Measurements from ENCODE around the gene TTI1. TPM values are rescaled to one million over a fixed set of nuclear protein-coding genes. Genes with fewer than 3 reads are reported as not detected.

Gene TTI1
- polyA plus RNA-seq, 1 experiment: 15.1 TPM

DNA sequence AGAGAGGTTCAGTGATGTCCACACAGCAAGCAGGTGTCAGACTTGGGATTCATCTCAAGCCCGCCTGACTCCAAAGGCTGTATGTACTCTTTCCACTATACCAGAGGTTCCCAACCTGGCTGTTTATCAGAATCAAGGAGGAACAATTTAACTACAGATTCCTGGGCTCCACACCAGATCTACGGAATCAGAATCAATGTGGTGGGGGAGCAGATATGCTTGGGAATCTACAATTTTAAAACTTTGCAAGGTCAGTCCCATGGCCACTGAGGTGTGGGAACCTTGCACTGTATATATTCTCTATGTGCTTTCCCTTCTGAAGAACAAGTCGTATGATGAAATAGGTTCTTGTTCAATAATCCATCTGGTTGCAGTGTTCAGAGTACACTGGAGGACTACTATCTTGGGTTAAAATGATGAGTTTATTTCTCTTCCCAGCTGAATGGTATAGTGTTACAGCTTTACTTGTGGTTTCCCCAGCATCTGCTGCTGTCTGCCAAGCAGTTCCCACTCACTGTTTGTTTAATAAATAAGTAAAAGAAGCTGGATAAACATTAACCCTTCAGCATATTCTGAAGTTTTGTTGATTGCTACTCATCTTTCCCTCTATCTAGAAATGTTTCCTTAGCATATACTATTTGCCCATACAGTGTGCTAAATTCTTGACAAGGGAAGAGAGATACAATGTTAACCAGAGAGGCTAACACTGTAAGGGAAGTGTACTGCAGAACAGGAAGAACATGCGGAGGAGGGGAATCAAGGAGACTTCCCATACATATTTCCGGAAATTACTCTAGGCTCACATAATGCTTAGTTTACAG lies 9.9 kb downstream of the TTI1 start:
- DNase-seq (ENCODE audit: low read depth, low spot score): peak; percentile 95
- ChIA-PET CTCF (interaction anchor here (0.8 to 1.6 kb wide), 3 partner anchors 10 to 31 kb away, joined by 3 to 5 read pairs (median 4); partner anchors contain the start of genes RPRD1B and TTI1), POLR2A (interaction anchor here (0.6 to 1.6 kb wide), 3 partner anchors 22 to 30 kb away, joined by 3 to 8 read pairs (median 4); no protein-coding TSS in a partner anchor)
- Histone ChIP-seq H3K27ac (ENCODE audit: low read depth, low read length) (peak overlapping the region; percentile 97), H3K9me3 (ENCODE audit: control insufficient read depth, insufficient read depth, low read length) (peaks cover 3% of the 10 kb centered on the region; the same call in 1 of the 2 replicates), H3K27me3 (ENCODE audit: control insufficient read depth, insufficient read depth, low read length) (no peaks in the 10 kb centered on the region), H3K4me3 (ENCODE audit: low read depth, low read length) (0 out of 2 replicates have a peak overlapping the region, but pooled peaks have one; percentile 11)
- TF ChIP-seq, protein P1, sequence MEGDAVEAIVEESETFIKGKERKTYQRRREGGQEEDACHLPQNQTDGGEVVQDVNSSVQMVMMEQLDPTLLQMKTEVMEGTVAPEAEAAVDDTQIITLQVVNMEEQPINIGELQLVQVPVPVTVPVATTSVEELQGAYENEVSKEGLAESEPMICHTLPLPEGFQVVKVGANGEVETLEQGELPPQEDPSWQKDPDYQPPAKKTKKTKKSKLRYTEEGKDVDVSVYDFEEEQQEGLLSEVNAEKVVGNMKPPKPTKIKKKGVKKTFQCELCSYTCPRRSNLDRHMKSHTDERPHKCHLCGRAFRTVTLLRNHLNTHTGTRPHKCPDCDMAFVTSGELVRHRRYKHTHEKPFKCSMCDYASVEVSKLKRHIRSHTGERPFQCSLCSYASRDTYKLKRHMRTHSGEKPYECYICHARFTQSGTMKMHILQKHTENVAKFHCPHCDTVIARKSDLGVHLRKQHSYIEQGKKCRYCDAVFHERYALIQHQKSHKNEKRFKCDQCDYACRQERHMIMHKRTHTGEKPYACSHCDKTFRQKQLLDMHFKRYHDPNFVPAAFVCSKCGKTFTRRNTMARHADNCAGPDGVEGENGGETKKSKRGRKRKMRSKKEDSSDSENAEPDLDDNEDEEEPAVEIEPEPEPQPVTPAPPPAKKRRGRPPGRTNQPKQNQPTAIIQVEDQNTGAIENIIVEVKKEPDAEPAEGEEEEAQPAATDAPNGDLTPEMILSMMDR (IDR thresholded peaks at IDR 0.05; ENCODE audit: low read depth, low read length): no peak

DNA sequence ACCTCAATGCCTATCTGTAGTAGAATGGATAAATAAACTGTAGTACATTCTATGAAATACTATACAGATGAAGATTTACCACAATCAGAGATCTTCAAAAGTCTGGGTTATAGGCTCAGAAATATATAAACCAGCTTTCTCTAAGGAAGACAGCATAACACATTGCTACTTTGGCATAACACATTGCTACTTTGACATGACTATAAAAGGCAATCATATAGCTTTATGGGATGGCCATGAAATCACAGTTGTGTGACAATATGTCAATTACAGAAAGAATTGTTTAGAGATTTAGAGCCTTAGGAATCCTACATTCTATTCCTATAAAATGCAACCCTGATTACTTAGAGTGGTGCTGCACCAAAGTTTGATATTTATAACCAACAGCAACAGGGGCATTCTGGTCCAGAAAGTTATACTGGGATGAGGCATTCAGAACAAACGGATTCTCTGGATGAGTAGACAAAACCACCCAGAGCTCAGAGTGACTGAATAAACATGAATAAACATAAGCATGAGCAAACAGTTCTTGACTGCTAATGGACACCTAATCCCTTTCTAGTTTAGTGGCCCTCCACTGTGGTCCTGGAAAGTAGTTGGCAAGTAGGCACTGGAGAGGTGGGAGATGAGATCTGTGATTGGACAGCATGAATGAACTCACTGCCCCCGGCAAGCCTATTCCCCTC lies 12.0 kb downstream of the TTI1 start:
- ChIA-PET POLR2A (interaction anchor here (0.7 kb wide), 1 partner anchor 12 kb away, joined by 3 read pairs; the partner anchor contains the start of genes RPRD1B and TTI1), CTCF (interaction anchor here (1.5 to 2.2 kb wide), 3 partner anchors 29 to 457 kb away, joined by 6 to 10 read pairs (median 6); no protein-coding TSS in a partner anchor)
- H3K4me3 ChIP-seq (ENCODE audit: low read depth, low read length): no peak overlapping the region
- H3K9me3 ChIP-seq (ENCODE audit: control insufficient read depth, insufficient read depth, low read length): peaks cover 8% of the 10 kb centered on the region
- H3K27me3 ChIP-seq (ENCODE audit: control insufficient read depth, insufficient read depth, low read length): no peaks in the 10 kb centered on the region
- TF ChIP-seq, protein P1 (IDR thresholded peaks at IDR 0.05; ENCODE audit: low read depth, low read length): no peak
- no peak for DNase-seq (ENCODE audit: low read depth, low spot score)
- no peak overlapping the region for H3K27ac ChIP-seq (ENCODE audit: low read depth, low read length)

DNA sequence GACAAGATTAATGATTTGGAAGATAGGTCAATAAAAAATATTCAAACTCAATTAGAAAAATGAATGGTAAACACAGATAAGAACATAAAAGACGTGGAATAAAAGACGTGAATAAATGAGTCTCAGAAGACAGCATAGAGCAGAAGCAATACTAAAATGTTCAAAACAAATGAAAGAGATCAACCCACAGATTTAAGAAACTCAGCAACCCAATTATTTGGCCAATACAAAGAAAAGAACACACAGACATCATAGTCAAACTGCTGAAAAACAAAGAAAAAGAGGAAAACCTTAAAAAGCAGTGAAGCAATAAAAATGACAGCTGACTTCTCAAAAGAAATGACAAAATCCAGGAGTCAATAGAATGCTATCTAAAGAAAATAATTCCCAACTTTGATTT lies 14.9 kb downstream of the TTI1 start:
- ChIA-PET POLR2A (interaction anchor here (0.7 kb wide), 1 partner anchor 56 kb away, joined by 3 read pairs; no protein-coding TSS in a partner anchor), CTCF (interaction anchor here (0.7 kb wide), 1 partner anchor 455 kb away, joined by 3 read pairs; no protein-coding TSS in a partner anchor)
- Histone ChIP-seq H3K27ac (ENCODE audit: low read depth, low read length) (no peak overlapping the region), H3K9me3 (ENCODE audit: control insufficient read depth, insufficient read depth, low read length) (peaks cover 8% of the 10 kb centered on the region), H3K27me3 (ENCODE audit: control insufficient read depth, insufficient read depth, low read length) (no peaks in the 10 kb centered on the region), H3K4me3 (ENCODE audit: low read depth, low read length) (no peak overlapping the region)
- TF ChIP-seq, protein P1 (IDR thresholded peaks at IDR 0.05; ENCODE audit: low read depth, low read length): no peak
- DNase-seq (ENCODE audit: low read depth, low spot score): no peak

DNA sequence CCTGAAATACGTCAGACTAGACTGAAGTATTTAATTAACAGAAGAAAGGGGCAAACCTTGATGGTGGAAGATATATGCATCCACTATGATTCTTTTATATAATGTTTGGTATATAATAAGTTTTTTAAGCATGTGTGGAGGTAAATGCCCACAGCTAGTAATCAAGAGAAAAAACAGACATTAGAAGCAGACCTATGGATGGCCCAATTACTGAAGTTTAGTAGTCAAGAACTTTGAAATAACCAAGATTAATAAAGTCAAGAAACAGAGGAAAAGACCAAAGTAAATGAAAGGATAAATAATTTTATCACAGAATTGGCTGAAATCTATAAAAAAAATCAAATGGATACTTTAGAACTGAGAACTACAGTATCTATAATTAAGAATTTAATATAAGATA lies 15.3 kb downstream of the TTI1 start:
- H3K4me3 ChIP-seq (ENCODE audit: low read depth, low read length): no peak overlapping the region
- peaks cover 8% of the 10 kb centered on the region for H3K9me3 ChIP-seq (ENCODE audit: control insufficient read depth, insufficient read depth, low read length)
- POLR2A ChIA-PET: no interaction called here
- H3K27me3 ChIP-seq (ENCODE audit: control insufficient read depth, insufficient read depth, low read length): no peaks in the 10 kb centered on the region
- no peak overlapping the region for H3K27ac ChIP-seq (ENCODE audit: low read depth, low read length)
- TF ChIP-seq, protein P1 (IDR thresholded peaks at IDR 0.05; ENCODE audit: low read depth, low read length): no peak
- CTCF ChIA-PET: interaction anchor here (0.7 to 1.0 kb wide), 3 partner anchors 24 to 454 kb away, joined by 3 to 5 read pairs (median 3); no protein-coding TSS in a partner anchor
- no peak for DNase-seq (ENCODE audit: low read depth, low spot score)

Measured in AG04450 (cell line).